WERI-Rb-1 (cell line): Measurements from ENCODE around the gene AIPL1.

ENCODE experiments used
- DNase-seq: peaks from one replicate; pipeline ENCODE4 v3.0.0-alpha.2; 2020
- H3K27ac ChIP-seq: fragments of 250-450 bp; sonication (Bioruptor Pico); 2 replicates; pipeline ENCODE4 v1.5.1; 2020; ENCODE audit warnings: mild to moderate bottlenecking, moderate library complexity
- H3K27me3 ChIP-seq: fragments of 250-450 bp; sonication (Bioruptor Pico); 2 replicates; pipeline ENCODE4 v1.5.1; 2021; ENCODE audit warnings: mild to moderate bottlenecking, low read depth, moderate library complexity; ENCODE audit not compliant: insufficient read depth, severe bottlenecking
- H3K36me3 ChIP-seq: fragments of 250-450 bp; sonication (Bioruptor Pico); 2 replicates; pipeline ENCODE4 v1.5.1; 2020; ENCODE audit warnings: mild to moderate bottlenecking, moderate library complexity
- H3K4me3 ChIP-seq: 2 replicates; pipeline ENCODE4 v1.5.1; 2011; ENCODE audit warnings: low read depth, mild to moderate bottlenecking, control low read depth, low read length
- H3K9me3 ChIP-seq: fragments of 250-450 bp; sonication (Bioruptor Pico); 2 replicates; pipeline ENCODE4 v1.5.1; 2021; ENCODE audit warnings: mild to moderate bottlenecking, moderate library complexity; ENCODE audit not compliant: severe bottlenecking
- CTCF ChIP-seq: IDR thresholded peaks from 2 replicates; pipeline ENCODE4 v1.5.1; 2011; ENCODE audit warnings: low read depth, mild to moderate bottlenecking, control low read depth, inconsistent platforms, low read length

AIPL1 gene

DNA sequence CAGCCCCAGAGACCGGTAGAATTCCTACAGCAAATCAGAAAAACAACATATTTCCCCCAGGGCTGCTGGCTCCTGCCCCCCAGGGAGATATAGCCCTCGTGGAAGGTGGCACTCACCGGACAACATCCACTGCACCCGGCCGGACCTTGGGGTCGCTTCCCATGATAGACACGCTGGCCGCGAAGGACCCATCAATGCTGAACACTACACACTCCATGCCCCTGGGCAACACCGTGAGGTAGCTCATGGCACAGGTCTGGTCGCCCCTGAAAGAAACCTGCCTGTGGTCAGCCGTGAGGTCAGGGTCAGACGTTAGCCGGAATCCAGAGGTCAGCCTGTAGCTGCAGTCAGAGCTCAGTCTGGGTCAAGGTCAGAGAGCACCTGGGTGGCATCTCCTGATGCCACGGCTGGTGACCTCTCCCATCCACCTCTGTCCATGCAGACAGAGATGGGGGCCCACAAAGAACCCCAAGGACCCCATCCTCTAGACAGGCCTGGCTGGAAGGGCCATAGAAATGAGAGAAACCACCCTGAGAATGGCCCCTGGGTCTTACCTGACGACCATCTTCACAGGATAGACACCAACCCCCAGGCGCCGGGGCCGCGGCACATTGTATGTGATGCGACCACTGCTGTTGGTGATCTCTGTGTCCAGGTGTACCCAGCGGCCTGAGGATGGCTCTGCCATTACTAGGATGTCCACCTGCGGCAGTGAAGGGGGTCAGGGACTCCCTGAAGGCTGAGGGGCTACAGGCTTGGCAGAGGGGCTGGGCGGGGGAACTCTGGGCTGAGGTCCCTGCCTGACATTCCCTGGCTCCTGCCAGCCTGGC lies 28.9 kb upstream of the AIPL1 start:
- no peak for TF ChIP-seq CTCF
- H3K36me3 ChIP-seq, result no peaks in the 10 kb centered on the region
- H3K27ac ChIP-seq, result no peak overlapping the region
- H3K9me3 ChIP-seq, result no peaks in the 10 kb centered on the region
- H3K4me3 ChIP-seq, result no peak overlapping the region
- no peak for DNase-seq
- H3K27me3 ChIP-seq, result no peaks in the 10 kb centered on the region

DNA sequence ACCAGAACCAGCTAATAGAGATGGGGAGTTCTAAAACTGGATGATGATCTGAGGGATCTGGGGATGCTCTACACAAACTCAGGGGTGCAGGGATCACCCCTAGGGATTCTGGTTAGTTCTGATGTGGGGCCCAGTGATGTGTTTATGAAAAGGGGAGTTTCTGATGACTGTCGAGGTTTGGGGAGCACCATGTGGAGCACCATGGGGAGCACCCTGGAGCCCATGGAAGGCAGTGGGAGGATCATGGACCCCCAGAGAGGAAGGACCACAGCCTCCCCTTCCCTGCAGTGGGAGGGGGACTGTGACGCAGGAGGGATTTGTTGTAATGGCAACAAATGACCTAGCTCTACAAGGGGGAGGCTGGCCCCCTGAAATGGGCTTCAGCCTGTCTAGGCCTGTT lies 27.8 kb upstream of the AIPL1 start:
- no peaks in the 10 kb centered on the region for H3K36me3 ChIP-seq
- TF ChIP-seq CTCF, result no peak
- H3K27me3 ChIP-seq, result no peaks in the 10 kb centered on the region
- H3K27ac ChIP-seq, result no peak overlapping the region
- H3K4me3 ChIP-seq, result no peak overlapping the region
- DNase-seq, result no peak
- H3K9me3 ChIP-seq, result no peaks in the 10 kb centered on the region

DNA sequence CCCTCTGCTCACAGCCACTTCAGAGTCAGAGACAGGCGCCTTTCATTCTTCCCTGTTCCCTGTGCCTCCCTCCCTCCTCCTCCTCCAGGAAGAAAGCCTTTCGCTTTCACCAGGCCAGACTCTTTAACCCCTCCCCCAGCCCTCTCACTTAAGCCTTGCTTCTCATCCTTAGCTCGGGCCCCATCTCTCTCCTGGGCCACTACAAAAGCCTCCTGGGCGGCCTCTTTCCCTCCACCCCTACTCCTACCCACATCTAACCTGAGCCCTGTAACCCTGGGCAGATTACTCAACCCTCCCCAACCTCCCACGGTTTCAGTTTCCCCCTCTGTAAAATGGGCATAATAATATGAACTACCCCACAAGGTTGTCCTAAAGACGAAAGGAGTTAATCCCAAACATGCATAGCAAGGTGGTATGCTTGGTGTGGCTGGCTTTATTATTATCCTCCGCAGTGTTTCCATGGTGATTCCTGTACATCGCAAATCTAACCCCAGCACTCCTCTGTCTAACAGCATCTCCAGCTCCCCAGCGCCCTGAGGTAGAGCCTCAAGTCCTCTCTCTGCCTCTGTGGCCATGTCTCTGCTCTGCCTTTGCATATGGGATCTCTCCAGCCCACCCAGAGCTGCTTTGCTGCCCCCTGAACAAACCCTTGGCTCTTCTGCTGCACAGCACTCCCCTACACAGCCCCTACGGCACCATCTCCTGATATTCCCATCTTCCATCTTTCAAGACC lies 27.0 kb upstream of the AIPL1 start:
- no peaks in the 10 kb centered on the region for H3K36me3 ChIP-seq
- no peak overlapping the region for H3K27ac ChIP-seq
- no peaks in the 10 kb centered on the region for H3K27me3 ChIP-seq
- no peaks in the 10 kb centered on the region for H3K9me3 ChIP-seq
- DNase-seq, result peak; percentile 59
- no peak overlapping the region for H3K4me3 ChIP-seq
- TF ChIP-seq CTCF, result no peak

DNA sequence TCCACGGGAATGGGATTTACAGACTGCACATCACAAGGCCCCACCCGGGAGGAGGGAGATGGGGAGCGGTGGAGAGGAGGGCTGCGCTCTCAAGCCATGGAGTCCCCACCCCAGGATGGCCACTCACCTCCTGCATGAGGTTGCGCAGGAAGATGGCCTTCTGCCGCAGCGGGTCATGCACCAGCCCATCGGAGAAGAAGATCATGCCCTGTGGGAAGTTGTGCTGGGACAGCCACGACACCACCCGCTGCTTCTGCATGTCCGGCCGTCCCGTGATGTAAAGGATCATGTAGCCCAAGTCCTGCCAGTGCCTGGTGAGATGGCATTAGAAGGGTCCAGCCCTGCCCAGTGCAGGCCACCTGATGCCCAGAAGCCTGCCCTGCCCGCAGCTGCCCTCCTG lies 26.3 kb upstream of the AIPL1 start:
- no peak overlapping the region for H3K4me3 ChIP-seq
- TF ChIP-seq CTCF, result no peak
- no peaks in the 10 kb centered on the region for H3K36me3 ChIP-seq
- no peaks in the 10 kb centered on the region for H3K9me3 ChIP-seq
- H3K27ac ChIP-seq, result no peak overlapping the region
- no peak for DNase-seq
- no peaks in the 10 kb centered on the region for H3K27me3 ChIP-seq

DNA sequence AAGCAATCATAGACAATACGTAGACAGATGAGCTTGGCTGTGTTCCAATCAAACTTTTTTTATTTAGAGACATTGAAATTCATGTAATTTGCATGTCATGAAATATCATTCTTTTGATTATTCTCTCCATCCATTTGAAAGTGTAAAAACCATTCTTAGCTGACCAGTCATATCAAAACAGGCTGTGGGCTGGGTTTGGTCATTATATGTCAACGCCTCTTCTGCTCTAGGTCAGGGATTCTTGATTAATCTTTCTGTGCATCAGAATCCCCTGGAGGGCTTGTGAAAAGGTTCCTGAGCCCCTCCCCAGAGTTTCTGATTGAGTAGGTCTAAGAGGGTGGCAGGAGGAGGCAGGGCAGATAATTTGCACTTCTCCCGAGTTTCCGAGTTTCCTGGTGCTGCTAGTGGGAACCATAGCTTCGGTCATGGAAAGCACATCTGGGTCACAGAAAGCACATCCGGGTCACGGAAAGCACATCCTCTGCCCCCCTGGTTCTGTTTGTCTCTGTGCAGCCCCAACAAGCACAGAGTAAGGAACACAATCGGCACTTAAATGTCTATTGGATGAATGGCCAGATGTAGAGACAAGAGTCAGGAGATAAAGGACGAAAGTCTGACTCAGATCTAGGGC lies 25.7 kb upstream of the AIPL1 start:
- Histone ChIP-seq H3K36me3 (no peaks in the 10 kb centered on the region), H3K9me3 (no peaks in the 10 kb centered on the region), H3K27me3 (no peaks in the 10 kb centered on the region), H3K4me3 (no peak overlapping the region), H3K27ac (no peak overlapping the region)
- DNase-seq, result no peak
- TF ChIP-seq CTCF, result no peak
